HG03039 (cell line): ENCODE data around the gene LIN28A.

Source experiments
- ATAC-seq: cut with Tn5 transposase; IDR thresholded peaks from one replicate; pipeline ENCODE4 v1.9.1; 2021; ENCODE audit warnings: mild to moderate bottlenecking, moderate library complexity; ENCODE audit not compliant: unreplicated experiment

LIN28A gene

DNA sequence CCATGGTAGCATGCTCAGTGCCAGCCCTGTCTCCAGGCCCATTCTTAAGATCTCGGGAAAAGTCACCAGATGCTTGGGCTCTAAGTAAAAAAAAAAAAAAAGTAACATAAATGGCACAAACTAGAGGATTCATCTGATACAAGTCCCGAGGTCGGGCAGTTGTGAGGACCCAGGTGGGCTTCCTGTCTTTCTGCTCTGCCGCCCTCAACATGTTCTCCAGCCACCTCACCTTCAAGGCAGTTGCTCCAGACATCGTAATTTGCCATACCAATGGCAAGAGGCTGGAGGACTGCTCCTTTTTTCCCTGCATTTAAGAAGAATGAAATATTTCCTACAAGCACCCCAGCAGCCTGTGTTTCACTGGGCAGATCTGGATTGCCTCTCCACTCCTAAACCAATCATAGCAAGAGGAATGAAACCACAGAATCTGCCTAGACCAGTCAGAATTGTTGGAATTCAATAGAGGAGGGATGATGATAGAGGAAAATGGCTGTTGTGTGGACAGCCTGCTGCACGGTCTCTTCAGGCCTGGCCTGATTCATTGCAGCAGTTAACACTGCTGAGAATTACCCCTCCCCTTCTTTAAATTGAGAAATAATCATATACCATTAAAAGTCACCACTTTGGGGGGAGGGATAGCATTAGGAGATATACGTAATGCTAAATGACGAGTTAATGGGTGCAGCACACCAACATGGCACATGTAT, 67.0 kb downstream of the LIN28A start:
- ATAC-seq = no peak

DNA sequence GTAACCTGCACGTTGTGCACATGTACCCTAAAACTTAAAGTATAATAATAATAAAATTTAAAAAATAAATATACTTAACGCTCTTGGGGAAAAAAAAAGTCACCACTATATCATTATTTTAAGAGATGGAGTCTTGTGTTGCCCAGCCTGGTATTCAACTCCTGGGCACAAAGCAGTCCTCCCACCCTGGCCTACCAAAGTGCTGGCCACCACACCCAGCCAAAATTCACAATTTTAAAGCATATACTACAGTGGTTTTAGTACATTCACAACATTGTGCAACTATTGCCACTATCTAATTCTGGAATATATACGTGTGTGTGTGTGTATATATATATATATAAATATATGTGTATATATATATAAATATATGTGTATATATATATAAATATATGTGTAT, 67.5 kb downstream of the LIN28A start:
- ATAC-seq = no peak

DNA sequence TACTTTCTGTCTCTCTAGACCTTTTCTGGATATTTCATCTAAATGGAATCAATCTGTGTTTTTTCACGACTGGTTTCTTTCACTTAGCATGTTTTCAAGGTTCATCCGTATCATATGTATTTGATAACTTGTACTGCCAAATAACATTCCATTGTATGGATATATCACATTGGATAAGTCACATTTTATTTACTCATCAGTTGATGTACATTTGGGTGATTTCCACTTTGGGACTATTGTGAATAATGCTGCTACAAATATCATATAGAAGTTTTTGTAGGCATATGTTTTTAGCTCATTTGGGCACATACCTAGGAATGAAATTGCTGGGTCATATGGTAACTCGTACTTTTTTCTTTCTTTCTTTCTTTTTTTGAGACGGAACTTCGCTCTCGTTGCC, 68.4 kb downstream of the LIN28A start:
- no peak for ATAC-seq
